Immature natural killer cell (primary cell): ENCODE measurements around the gene ISCU. TPM values are rescaled to one million over a fixed set of nuclear protein-coding genes. Genes with fewer than 3 reads are reported as not detected.
"Not testable (repeated sequence)": the region's sequence is repeated elsewhere in the genome, so short reads cannot be mapped to it uniquely, and the experiment has no call there.

Source experiments
- DNase-seq, 3 donors: peaks; one replicate each; pipeline ENCODE4 v3.0.0; 2022; ENCODE audit warnings: mixed read lengths in 1 of 3
- H3K27ac Mint-ChIP-seq, 6 donors: one replicate each; pipeline ENCODE4 v1.8.0; 2020; ENCODE audit warnings: mixed read lengths in 6 of 6, mild to moderate bottlenecking in 5 of 6, inconsistent platforms in 4 of 6, moderate library complexity in 3 of 6
- H3K27me3 Mint-ChIP-seq, 3 donors: one replicate each; pipeline ENCODE4 v1.8.0; 2020 to 2021; ENCODE audit warnings: low read depth in 3 of 3, mild to moderate bottlenecking in 3 of 3, mixed read lengths in 3 of 3, moderate library complexity in 3 of 3, inconsistent platforms in 1 of 3
- H3K36me3 Mint-ChIP-seq, 3 donors: one replicate each; pipeline ENCODE4 v1.8.0; 2020; ENCODE audit warnings: mixed read lengths in 3 of 3, inconsistent platforms in 2 of 3, mild to moderate bottlenecking in 2 of 3
- H3K4me1 Mint-ChIP-seq, 2 donors: one replicate each; pipeline ENCODE4 v1.8.0; 2020; ENCODE audit warnings: inconsistent platforms in 2 of 2, mild to moderate bottlenecking in 2 of 2, mixed read lengths in 2 of 2, moderate library complexity in 1 of 2
- H3K4me3 Mint-ChIP-seq, 5 donors: one replicate each; pipeline ENCODE4 v1.8.0; 2020; ENCODE audit warnings: mild to moderate bottlenecking in 5 of 5, mixed read lengths in 5 of 5, inconsistent platforms in 3 of 5, moderate library complexity in 3 of 5
- H3K9me3 Mint-ChIP-seq, 6 donors: one replicate each; pipeline ENCODE4 v1.8.0; 2020; ENCODE audit warnings: mild to moderate bottlenecking in 6 of 6, mixed read lengths in 6 of 6, inconsistent platforms in 4 of 6, moderate library complexity in 3 of 6
- polyA plus RNA-seq, 3 donors: library from polyadenylated mRNA; unstranded; fragments of 300-500 nt; fragmentation: Illumina TruSeq; gene quantifications; one replicate each; pipeline ENCODE4 v1.2.3, GENCODE V29; 2021

Gene ISCU
- polyA plus RNA-seq, 3 donors from 2014 or later = 159 to 211 (median 178) TPM

- peaks cover 17 to 19% of the 10 kb centered on the region in 2 donors for H3K4me1 Mint-ChIP-seq
- no peaks in the 10 kb centered on the region for H3K9me3 Mint-ChIP-seq
- peak overlapping the region in 5 of 6 donors; percentile 6 to 89 (median 50) for H3K27ac Mint-ChIP-seq
- no peak for DNase-seq
- H3K4me3 Mint-ChIP-seq = peak overlapping the region in 1 of 5 donors; percentile 11
- no peaks in the 10 kb centered on the region for H3K27me3 Mint-ChIP-seq
- peaks cover 16 to 61% (median 31%) of the 10 kb centered on the region in 3 donors for H3K36me3 Mint-ChIP-seq
Observed at GRCh38 chr12:108526482-108527165, 35.8 kb upstream of the ISCU start.

DNA sequence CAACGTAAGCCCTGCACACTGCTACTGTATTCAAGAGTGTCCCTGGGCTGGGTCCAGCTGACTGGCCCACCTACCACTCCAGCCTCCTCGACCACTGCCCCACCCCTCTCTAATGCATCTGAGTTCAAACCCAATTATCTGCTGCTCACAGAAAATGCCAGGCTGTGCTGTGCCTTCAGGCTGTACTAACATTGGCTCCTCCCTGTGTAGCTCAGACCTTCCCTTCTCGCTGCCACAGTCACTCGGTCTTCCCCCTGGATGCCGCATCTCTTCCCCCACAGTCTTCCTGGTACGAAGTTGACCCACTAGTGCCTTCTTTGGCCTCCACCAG lies 35.3 kb upstream of the ISCU start:
- Mint-ChIP-seq H3K4me1 (peaks cover 17 to 19% of the 10 kb centered on the region in 2 donors), H3K9me3 (no peaks in the 10 kb centered on the region), H3K4me3 (peak overlapping the region in 1 of 5 donors; percentile 11), H3K27me3 (no peaks in the 10 kb centered on the region), H3K27ac (peak overlapping the region in 5 of 6 donors; percentile 6 to 89 (median 32)), H3K36me3 (peaks cover 16 to 56% (median 28%) of the 10 kb centered on the region in 3 donors)
- DNase-seq = no peak

- no peak overlapping the region for H3K4me3 Mint-ChIP-seq
- H3K4me1 Mint-ChIP-seq = peaks cover 17 to 19% of the 10 kb centered on the region in 2 donors
- H3K27ac Mint-ChIP-seq = peak overlapping the region in 1 of 6 donors; percentile 73
- H3K9me3 Mint-ChIP-seq = no peaks in the 10 kb centered on the region
- H3K36me3 Mint-ChIP-seq = peaks cover 14 to 61% (median 26%) of the 10 kb centered on the region in 3 donors
- H3K27me3 Mint-ChIP-seq = no peaks in the 10 kb centered on the region
- DNase-seq = no peak
Observed at GRCh38 chr12:108530161-108530560, 32.2 kb upstream of the ISCU start.

DNA sequence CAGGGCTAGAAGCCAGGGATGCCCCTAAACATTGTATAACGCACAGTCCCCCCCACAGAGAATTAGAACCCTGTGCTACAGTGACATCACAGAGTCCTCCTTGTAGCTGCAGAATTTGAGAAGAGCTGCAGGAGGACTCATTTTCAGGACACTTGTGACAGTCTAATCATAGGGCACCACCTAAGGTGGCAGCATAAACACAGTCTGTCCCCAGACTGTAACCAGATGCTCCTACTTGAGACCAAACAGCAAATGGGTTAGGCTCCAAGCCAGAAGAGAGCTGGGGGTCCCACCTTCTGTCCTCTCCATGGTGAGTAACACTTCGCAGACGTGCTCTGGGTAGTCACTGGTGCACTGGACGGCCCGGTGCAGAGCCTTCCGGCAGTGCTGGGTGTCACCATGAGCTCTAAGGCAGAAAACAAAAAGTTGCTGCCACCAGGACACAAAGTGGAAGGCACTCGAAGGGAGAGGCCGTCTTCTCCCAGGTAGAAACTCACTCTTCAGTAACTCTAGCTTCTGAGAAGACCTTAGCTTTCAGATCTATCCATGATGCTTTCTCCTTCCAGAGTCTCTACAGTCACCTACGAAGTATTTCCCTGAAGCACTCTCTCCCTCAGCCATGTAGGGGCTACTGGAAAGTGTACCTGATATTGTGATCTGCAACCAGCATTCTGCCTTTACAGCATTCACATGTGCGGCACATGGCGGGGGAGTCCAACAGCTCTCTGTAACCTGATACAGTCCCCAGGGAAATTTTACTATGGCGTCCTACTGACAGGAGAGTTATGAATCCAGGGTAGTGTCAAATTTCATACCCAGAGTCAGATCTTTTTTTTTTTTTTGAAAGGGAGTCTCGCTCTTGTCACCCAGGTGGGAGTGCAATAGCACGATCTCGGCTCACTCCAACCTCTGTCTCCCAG lies 30.2 kb upstream of the ISCU start:
- Mint-ChIP-seq H3K4me1 (peaks cover 3 to 8% of the 10 kb centered on the region in 2 donors), H3K27ac (no peak overlapping the region), H3K4me3 (no peak overlapping the region), H3K36me3 (peaks cover 13 to 60% (median 35%) of the 10 kb centered on the region in 3 donors), H3K9me3 (no peaks in the 10 kb centered on the region), H3K27me3 (no peaks in the 10 kb centered on the region)
- DNase-seq = no peak

GRCh38 chr12:108538146-108538545 lies 24.2 kb upstream of the ISCU start:
- Mint-ChIP-seq H3K27ac (peak overlapping the region in 2 of 6 donors; percentile 15 to 41), H3K4me1 (peaks cover 4 to 29% of the 10 kb centered on the region in 2 donors), H3K27me3 (no peaks in the 10 kb centered on the region)

GRCh38 chr12:108538616-108539195 lies 23.7 kb upstream of the ISCU start:
- H3K36me3 Mint-ChIP-seq = peaks cover 6 to 51% (median 25%) of the 10 kb centered on the region in 3 donors
- DNase-seq = no peak
- no peaks in the 10 kb centered on the region for H3K27me3 Mint-ChIP-seq
- H3K27ac Mint-ChIP-seq = no peak overlapping the region
- no peak overlapping the region for H3K4me3 Mint-ChIP-seq
- no peaks in the 10 kb centered on the region for H3K9me3 Mint-ChIP-seq
- H3K4me1 Mint-ChIP-seq = peaks cover 4 to 33% of the 10 kb centered on the region in 2 donors

More at GRCh38 chr12:108538146-108538545, 24.2 kb upstream of the ISCU start:
- Mint-ChIP-seq H3K4me3 (no peak overlapping the region), H3K36me3 (peaks cover 7 to 51% (median 23%) of the 10 kb centered on the region in 3 donors), H3K9me3 (no peaks in the 10 kb centered on the region)
- no peak for DNase-seq

GRCh38 chr12:108542320-108542719 lies 20.1 kb upstream of the ISCU start:
- H3K36me3 Mint-ChIP-seq = peaks cover 6 to 38% (median 10%) of the 10 kb centered on the region in 3 donors
- peak overlapping the region in 1 of 6 donors; percentile 9 for H3K27ac Mint-ChIP-seq

GRCh38 chr12:108543652-108544051 lies 18.7 kb upstream of the ISCU start:
- no peak for DNase-seq
- Mint-ChIP-seq H3K9me3 (no peaks in the 10 kb centered on the region), H3K27me3 (no peaks in the 10 kb centered on the region), H3K27ac (peak overlapping the region in 1 of 6 donors; percentile 31), H3K4me1 (peaks cover 13 to 34% of the 10 kb centered on the region in 2 donors), H3K4me3 (no peak overlapping the region), H3K36me3 (peaks cover 10 to 36% (median 14%) of the 10 kb centered on the region in 3 donors)

More at GRCh38 chr12:108542320-108542719, 20.1 kb upstream of the ISCU start:
- DNase-seq = no peak
- Mint-ChIP-seq H3K4me3 (no peak overlapping the region), H3K27me3 (no peaks in the 10 kb centered on the region), H3K9me3 (no peaks in the 10 kb centered on the region), H3K4me1 (peaks cover 10 to 38% of the 10 kb centered on the region in 2 donors)

DNA sequence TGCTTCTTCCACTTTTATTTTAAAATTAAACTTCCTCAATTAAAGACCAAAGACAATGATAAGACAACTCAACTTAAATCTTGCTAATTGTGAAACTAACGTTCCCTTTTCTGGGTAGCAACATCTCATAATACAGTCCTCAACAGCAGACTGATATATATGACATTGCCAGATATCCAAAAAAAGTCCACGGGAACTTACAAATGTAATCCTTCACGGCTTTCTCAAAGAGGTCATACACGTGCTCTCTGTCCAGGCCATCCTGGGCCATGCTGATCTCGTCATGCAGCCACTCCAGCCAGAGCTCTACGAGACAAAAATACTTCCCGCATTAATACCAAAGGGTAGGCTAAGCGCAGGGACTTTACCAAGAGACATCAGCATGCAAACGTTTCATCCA lies 14.7 kb upstream of the ISCU start:
- H3K27ac Mint-ChIP-seq = no peak overlapping the region
- no peaks in the 10 kb centered on the region for H3K27me3 Mint-ChIP-seq
- H3K4me1 Mint-ChIP-seq = peaks cover 36 to 55% of the 10 kb centered on the region in 2 donors
- no peak for DNase-seq
- no peaks in the 10 kb centered on the region for H3K9me3 Mint-ChIP-seq
- peaks cover 10 to 32% (median 14%) of the 10 kb centered on the region in 3 donors for H3K36me3 Mint-ChIP-seq
- H3K4me3 Mint-ChIP-seq = no peak overlapping the region

GRCh38 chr12:108548954-108549521 lies 13.4 kb upstream of the ISCU start:
- Mint-ChIP-seq H3K27me3 (no peaks in the 10 kb centered on the region), H3K4me1 (peaks cover 43 to 61% of the 10 kb centered on the region in 2 donors), H3K4me3 (no peak overlapping the region), H3K9me3 (no peaks in the 10 kb centered on the region), H3K27ac (peak overlapping the region in 1 of 6 donors; percentile 10), H3K36me3 (peaks cover 6 to 24% (median 11%) of the 10 kb centered on the region in 3 donors)
- DNase-seq = no peak

GRCh38 chr12:108551535-108551934 lies 10.9 kb upstream of the ISCU start:
- H3K36me3 Mint-ChIP-seq = peaks cover 4 to 17% (median 8%) of the 10 kb centered on the region in 3 donors

GRCh38 chr12:108553799-108554198 lies 8.6 kb upstream of the ISCU start:
- no peak for DNase-seq
- Mint-ChIP-seq H3K36me3 (peaks cover 0 to 4% (median 0%) of the 10 kb centered on the region in 3 donors), H3K27ac (no peak overlapping the region), H3K4me1 (peaks cover 68 to 95% of the 10 kb centered on the region in 2 donors), H3K27me3 (no peaks in the 10 kb centered on the region), H3K4me3 (no peak overlapping the region), H3K9me3 (no peaks in the 10 kb centered on the region)

More at GRCh38 chr12:108551535-108551934, 10.9 kb upstream of the ISCU start:
- Mint-ChIP-seq H3K9me3 (no peaks in the 10 kb centered on the region), H3K4me1 (peaks cover 58 to 80% of the 10 kb centered on the region in 2 donors), H3K27me3 (no peaks in the 10 kb centered on the region), H3K4me3 (peak overlapping the region in 4 of 5 donors; percentile 7 to 57 (median 39)), H3K27ac (peak overlapping the region in 5 of 6 donors; percentile 13 to 73 (median 31))
- no peak for DNase-seq

- H3K27me3 Mint-ChIP-seq, H3K9me3 Mint-ChIP-seq, H3K4me3 Mint-ChIP-seq, H3K36me3 Mint-ChIP-seq, DNase-seq: not testable (repeated sequence)
- Mint-ChIP-seq H3K4me1 (peaks cover 73 to 96% of the 10 kb centered on the region in 2 donors), H3K27ac (peak overlapping the region in 1 of 6 donors; percentile 4)
Observed at GRCh38 chr12:108555383-108555782, 7.0 kb upstream of the ISCU start.
